ENCODE data around the gene LONP2. TPM values are rescaled to one million over a fixed set of nuclear protein-coding genes. Genes with fewer than 3 reads are reported as not detected.

The LONP2 gene
- total RNA-seq, 1 experiment from 2014 or later = 41.5 TPM

GRCh38 chr16:48277158-48277557 is 33.1 kb downstream of the LONP2 start:
- Histone ChIP-seq H3K4me3 (ENCODE audit: low read length) (no peak overlapping the region), H3K27ac (ENCODE audit: low read length) (no peak overlapping the region), H3K4me1 (ENCODE audit: insufficient read depth, low read length) (no peaks in the 10 kb centered on the region), H3K9ac (ENCODE audit: low read length) (no peak overlapping the region), H3K36me3 (ENCODE audit: low read depth, low read length) (peaks cover 16% of the 10 kb centered on the region), H3K79me2 (ENCODE audit: low read length) (no peaks in the 10 kb centered on the region), H3K4me2 (ENCODE audit: low read length) (no peak overlapping the region), H4K20me1 (ENCODE audit: low read length) (no peaks in the 10 kb centered on the region), H3K27me3 (ENCODE audit: low read length) (no peaks in the 10 kb centered on the region), H3F3A (ENCODE audit: low read length, unreplicated experiment) (no peaks in the 10 kb centered on the region), H2AFZ (ENCODE audit: low read length) (no peak overlapping the region), H3K9me2 (replicated peaks; ENCODE audit: low read length) (no peaks in the 10 kb centered on the region), H3K9me3 (ENCODE audit: low read length) (no peaks in the 10 kb centered on the region)
- ChIA-PET POLR2A (ENCODE audit: unreplicated experiment) (no interaction called here), CTCF (no interaction called here)
- no peak for ATAC-seq
- TF ChIP-seq EZH2phosphoT487 (IDR thresholded peaks at IDR 0.05; ENCODE audit: borderline replicate concordance, low read length) = no peak
- TF ChIP-seq EZH2 (IDR thresholded peaks at IDR 0.05; ENCODE audit: low read length, unreplicated experiment) = no peak
- no peak for TF ChIP-seq CTCF (conservative IDR thresholded peaks at IDR 0.05; ENCODE audit: low read depth, low read length)
- intact Hi-C loops (cut with micrococcal nuclease) = no loop called here
- BruUV-seq (replicated peaks) = no TSS peak
- no peak for DNase-seq

GRCh38 chr16:48279199-48279598 is 35.1 kb downstream of the LONP2 start:
- ATAC-seq = no peak
- Histone ChIP-seq H2AFZ (ENCODE audit: low read length) (no peak overlapping the region), H3K4me1 (ENCODE audit: insufficient read depth, low read length) (peaks cover 2% of the 10 kb centered on the region; the same call in 1 of the 2 replicates), H3K4me2 (ENCODE audit: low read length) (no peak overlapping the region), H3K9ac (ENCODE audit: low read length) (no peak overlapping the region), H3K4me3 (ENCODE audit: low read length) (no peak overlapping the region), H3K27me3 (ENCODE audit: low read length) (no peaks in the 10 kb centered on the region), H3K27ac (ENCODE audit: low read length) (no peak overlapping the region), H3K79me2 (ENCODE audit: low read length) (no peaks in the 10 kb centered on the region), H3K36me3 (ENCODE audit: low read depth, low read length) (peaks cover 16% of the 10 kb centered on the region), H4K20me1 (ENCODE audit: low read length) (no peaks in the 10 kb centered on the region), H3K9me2 (replicated peaks; ENCODE audit: low read length) (no peaks in the 10 kb centered on the region), H3F3A (ENCODE audit: low read length, unreplicated experiment) (no peaks in the 10 kb centered on the region), H3K9me3 (ENCODE audit: low read length) (no peaks in the 10 kb centered on the region)
- TF ChIP-seq CTCF (conservative IDR thresholded peaks at IDR 0.05; ENCODE audit: low read depth, low read length) (no peak), EZH2 (IDR thresholded peaks at IDR 0.05; ENCODE audit: low read length, unreplicated experiment) (no peak), EZH2phosphoT487 (IDR thresholded peaks at IDR 0.05; ENCODE audit: borderline replicate concordance, low read length) (no peak)
- no peak for DNase-seq
- ChIA-PET CTCF (no interaction called here), POLR2A (ENCODE audit: unreplicated experiment) (no interaction called here)
- intact Hi-C loops (cut with micrococcal nuclease) = no loop called here
- BruUV-seq (replicated peaks) = no TSS peak

DNA sequence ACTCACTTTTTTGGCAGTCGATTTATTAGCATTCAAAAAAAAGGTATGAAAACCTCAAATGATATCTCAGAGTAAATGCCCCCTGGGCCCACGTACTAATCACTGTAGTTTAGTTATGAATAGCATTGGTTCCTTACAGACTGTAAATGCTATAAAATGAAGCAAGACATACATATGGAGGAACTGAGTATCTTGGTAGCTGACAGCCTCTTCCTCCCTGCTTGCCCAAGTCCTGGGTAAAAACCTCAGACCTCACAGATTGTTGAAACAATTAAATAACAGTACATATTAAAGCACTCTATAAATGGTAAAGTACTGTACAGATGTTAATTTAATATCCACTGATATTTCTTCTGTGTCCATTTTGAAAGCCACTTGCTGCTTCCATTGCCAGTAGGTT is 36.4 kb downstream of the LONP2 start:
- POLR2A ChIA-PET (ENCODE audit: unreplicated experiment) = no interaction called here
- H4K20me1 ChIP-seq (ENCODE audit: low read length) = no peaks in the 10 kb centered on the region
- H3K4me3 ChIP-seq (ENCODE audit: low read length) = no peak overlapping the region
- H3K9me2 ChIP-seq (replicated peaks; ENCODE audit: low read length) = no peaks in the 10 kb centered on the region
- H3K36me3 ChIP-seq (ENCODE audit: low read depth, low read length) = peaks cover 22% of the 10 kb centered on the region
- DNase-seq (no peak), ATAC-seq (no peak)
- H3K4me2 ChIP-seq (ENCODE audit: low read length) = no peak overlapping the region
- CTCF ChIA-PET = no interaction called here
- H2AFZ ChIP-seq (ENCODE audit: low read length) = no peak overlapping the region
- BruUV-seq (replicated peaks) = no TSS peak
- H3F3A ChIP-seq (ENCODE audit: low read length, unreplicated experiment) = no peaks in the 10 kb centered on the region
- TF ChIP-seq CTCF (conservative IDR thresholded peaks at IDR 0.05; ENCODE audit: low read depth, low read length) (no peak), EZH2phosphoT487 (IDR thresholded peaks at IDR 0.05; ENCODE audit: borderline replicate concordance, low read length) (no peak), EZH2 (IDR thresholded peaks at IDR 0.05; ENCODE audit: low read length, unreplicated experiment) (no peak)
- H3K9me3 ChIP-seq (ENCODE audit: low read length) = no peaks in the 10 kb centered on the region
- no peak overlapping the region for H3K9ac ChIP-seq (ENCODE audit: low read length)
- no peaks in the 10 kb centered on the region for H3K27me3 ChIP-seq (ENCODE audit: low read length)
- H3K4me1 ChIP-seq (ENCODE audit: insufficient read depth, low read length) = peaks cover 5% of the 10 kb centered on the region; the same call in 1 of the 2 replicates
- H3K27ac ChIP-seq (ENCODE audit: low read length) = no peak overlapping the region
- intact Hi-C loops (cut with micrococcal nuclease) = no loop called here
- H3K79me2 ChIP-seq (ENCODE audit: low read length) = no peaks in the 10 kb centered on the region
